Heart left ventricle (tissue), 13 donors: ENCODE results near the gene RSKR.

Experiments
- POLR2A ChIP-seq, 2 donors: fragments of 450-650 bp; IDR thresholded peaks; one replicate each; pipeline ENCODE4 v1.6.1; 2017; ENCODE audit warnings: antibody characterized with exemption in 2 of 2, mild to moderate bottlenecking in 2 of 2, moderate library complexity in 2 of 2
- TF ChIP-seq, protein P1 (sequence below), 12 donors: fragments of 200-600 bp; sonication (generic) in 4 of 12; IDR thresholded peaks; one replicate each; pipeline versions ENCODE4 v1.5.0 to v1.8.0; 2018 to 2022; ENCODE audit warnings: antibody characterized with exemption in 12 of 12, mild to moderate bottlenecking in 5 of 12
- donor health status: ischemic (EF 13 %, LVEDD 7.1; RV severe dilation, severe dysfunction).
- donor health status: DM: no; HTN: yes; CAD: no.
- donor health status: DM: no; HTN: no; CAD: no.
- donor health status: ischemic (EF 25% LVEDD 6.9; RV normal size, moderate dysfunction).
- donor health status: ischemic (EF 25% LVEDD 5.7; RV mildly dilated, moderate dysfunction).
- donor health status: ischemic (EF 35%, LVEDD 5.7; RV mildly dilated, moderate dysfunction).
- donor health status: nonischemic (EF 11% LVEDD 7.7; RV severe dilation, severe dysfunction).
- donor health status: DM: yes; HTN: yes; CAD: no.
- donor health status: PGD.
- donor health status: ischemic (EF 29% LVEDD 5.4; RV normal size, mild dysfunction).
- donor health status: nonischemic (EF 23%, LVEDD 6.1; RV moderate dilation, normal function).

DNA sequence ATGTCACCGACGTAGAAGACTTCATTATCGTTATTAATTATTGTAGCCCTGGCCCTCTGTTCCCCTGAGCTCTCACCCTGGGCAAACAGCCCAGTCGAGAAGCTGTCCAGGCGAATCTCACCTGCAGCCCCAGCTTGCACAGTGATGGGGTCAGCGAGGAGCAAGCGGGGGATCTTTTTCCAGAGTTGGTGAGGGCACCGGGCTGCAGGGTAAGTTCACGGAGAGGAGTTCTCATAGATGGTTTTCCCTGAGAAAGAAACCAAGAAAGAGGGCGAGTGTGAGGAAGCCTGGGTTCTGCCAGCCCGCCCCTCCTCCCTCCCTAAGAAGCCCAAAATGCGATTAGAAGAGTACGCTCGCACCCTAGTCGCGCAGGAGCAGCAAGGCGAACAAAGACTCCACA, 15.6 kb downstream of the RSKR start:
- TF ChIP-seq, protein P1, sequence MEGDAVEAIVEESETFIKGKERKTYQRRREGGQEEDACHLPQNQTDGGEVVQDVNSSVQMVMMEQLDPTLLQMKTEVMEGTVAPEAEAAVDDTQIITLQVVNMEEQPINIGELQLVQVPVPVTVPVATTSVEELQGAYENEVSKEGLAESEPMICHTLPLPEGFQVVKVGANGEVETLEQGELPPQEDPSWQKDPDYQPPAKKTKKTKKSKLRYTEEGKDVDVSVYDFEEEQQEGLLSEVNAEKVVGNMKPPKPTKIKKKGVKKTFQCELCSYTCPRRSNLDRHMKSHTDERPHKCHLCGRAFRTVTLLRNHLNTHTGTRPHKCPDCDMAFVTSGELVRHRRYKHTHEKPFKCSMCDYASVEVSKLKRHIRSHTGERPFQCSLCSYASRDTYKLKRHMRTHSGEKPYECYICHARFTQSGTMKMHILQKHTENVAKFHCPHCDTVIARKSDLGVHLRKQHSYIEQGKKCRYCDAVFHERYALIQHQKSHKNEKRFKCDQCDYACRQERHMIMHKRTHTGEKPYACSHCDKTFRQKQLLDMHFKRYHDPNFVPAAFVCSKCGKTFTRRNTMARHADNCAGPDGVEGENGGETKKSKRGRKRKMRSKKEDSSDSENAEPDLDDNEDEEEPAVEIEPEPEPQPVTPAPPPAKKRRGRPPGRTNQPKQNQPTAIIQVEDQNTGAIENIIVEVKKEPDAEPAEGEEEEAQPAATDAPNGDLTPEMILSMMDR (IDR thresholded peaks at IDR 0.05): no peak
- no peak for TF ChIP-seq POLR2A (IDR thresholded peaks at IDR 0.05)
